Raji (cell line): ENCODE data around the gene FBXO21.

Experiments
- POLR2A ChIP-seq: IDR thresholded peaks from 2 replicates; pipeline ENCODE4 v1.6.1; 2011; ENCODE audit warnings: low read depth, low read length, control low read depth; ENCODE audit not compliant: insufficient read depth

FBXO21 gene

GRCh38 chr12:117171499-117172162 is 18.6 kb downstream of the FBXO21 start:
- no peak for TF ChIP-seq POLR2A

DNA sequence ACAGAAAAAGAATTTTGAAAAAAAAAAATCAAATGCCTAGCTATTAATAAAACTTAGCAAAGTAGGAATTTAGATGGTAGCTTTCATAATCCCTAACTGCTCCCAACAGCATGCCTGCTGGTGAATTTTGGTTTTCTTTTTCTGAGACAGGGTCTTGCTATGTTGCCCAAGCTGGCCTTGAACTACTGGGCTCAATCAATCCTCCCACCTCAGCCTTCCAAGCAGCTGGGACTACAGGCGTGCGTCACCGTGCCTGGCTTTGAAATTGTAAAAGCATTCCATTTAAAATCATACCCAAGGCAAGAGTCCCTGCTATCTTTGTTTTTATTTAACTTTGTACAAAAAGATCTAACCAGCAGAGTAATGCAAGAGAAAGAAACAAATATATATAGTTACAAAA is 20.7 kb downstream of the FBXO21 start:
- TF ChIP-seq POLR2A: no peak

GRCh38 chr12:117168976-117169375 is 21.3 kb downstream of the FBXO21 start:
- no peak for TF ChIP-seq POLR2A

GRCh38 chr12:117167769-117168168 is 22.5 kb downstream of the FBXO21 start:
- no peak for TF ChIP-seq POLR2A

DNA sequence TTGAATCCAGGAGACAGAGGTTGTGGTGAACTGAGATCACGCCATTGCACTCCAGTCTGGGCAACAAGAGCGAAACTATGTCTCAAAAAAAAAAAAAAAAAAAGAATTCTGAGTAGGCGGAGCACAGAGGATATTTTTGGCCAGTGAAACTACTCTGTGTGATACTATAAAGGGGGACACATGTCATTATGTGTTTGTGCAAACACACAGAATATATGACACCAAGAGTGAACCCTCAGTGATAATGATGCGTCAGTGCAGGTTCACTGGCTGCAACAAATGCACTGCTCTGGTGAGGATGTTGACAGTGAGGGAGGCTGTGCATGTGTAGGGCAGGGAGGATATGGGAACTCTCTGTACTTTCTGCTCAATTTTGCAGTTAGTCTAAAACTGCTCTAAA is 24.2 kb downstream of the FBXO21 start:
- TF ChIP-seq POLR2A: no peak

DNA sequence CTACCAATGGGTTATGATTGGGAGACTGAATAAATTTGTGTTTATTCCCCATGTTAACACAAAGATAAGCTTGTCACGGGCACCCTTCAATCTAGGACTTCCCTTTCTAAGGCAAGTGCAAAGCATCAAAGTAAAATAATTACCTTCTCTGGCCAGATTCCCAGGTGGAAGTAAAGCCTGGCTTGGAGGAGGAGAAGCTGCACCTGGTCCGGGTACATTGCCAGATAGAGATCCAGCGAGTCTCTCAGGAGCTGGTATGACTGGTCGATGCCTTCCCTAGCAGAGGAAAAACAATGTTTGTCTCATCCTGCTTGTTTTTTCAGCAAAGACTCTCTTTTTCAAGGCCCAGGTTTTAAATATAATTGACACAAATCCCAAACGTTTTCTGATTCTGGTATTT is 24.9 kb downstream of the FBXO21 start:
- TF ChIP-seq POLR2A: no peak

GRCh38 chr12:117162633-117163032 is 27.6 kb downstream of the FBXO21 start:
- no peak for TF ChIP-seq POLR2A

GRCh38 chr12:117162167-117162539 is 28.1 kb downstream of the FBXO21 start:
- no peak for TF ChIP-seq POLR2A

- no peak for TF ChIP-seq POLR2A
Measured at GRCh38 chr12:117161460-117162166, 28.7 kb downstream of the FBXO21 start.

- TF ChIP-seq POLR2A: no peak
Measured at GRCh38 chr12:117159674-117160073, 30.6 kb downstream of the FBXO21 start.

GRCh38 chr12:117158911-117159553 is 31.2 kb downstream of the FBXO21 start:
- TF ChIP-seq POLR2A: no peak

DNA sequence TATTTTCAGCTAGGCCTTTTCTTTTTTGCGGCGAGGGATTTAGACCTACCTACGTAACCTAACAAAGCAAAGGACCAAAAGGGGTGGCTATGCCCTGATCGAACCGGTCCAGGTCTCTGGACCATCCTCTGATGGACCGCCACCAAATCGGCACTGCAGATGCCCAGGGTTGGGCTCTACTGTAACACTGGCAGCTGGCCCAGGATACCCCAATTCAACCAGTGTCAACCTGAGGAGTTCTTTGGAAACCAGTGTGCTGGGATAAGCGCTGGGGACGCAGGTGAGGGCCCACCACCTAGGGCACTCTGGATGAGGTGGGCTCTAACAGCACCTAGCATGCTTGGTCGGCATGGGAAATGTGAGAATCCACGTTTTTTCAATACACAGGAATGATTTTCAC is 32.2 kb downstream of the FBXO21 start:
- no peak for TF ChIP-seq POLR2A

GRCh38 chr12:117155278-117156060 is 34.8 kb downstream of the FBXO21 start:
- TF ChIP-seq POLR2A: no peak

DNA sequence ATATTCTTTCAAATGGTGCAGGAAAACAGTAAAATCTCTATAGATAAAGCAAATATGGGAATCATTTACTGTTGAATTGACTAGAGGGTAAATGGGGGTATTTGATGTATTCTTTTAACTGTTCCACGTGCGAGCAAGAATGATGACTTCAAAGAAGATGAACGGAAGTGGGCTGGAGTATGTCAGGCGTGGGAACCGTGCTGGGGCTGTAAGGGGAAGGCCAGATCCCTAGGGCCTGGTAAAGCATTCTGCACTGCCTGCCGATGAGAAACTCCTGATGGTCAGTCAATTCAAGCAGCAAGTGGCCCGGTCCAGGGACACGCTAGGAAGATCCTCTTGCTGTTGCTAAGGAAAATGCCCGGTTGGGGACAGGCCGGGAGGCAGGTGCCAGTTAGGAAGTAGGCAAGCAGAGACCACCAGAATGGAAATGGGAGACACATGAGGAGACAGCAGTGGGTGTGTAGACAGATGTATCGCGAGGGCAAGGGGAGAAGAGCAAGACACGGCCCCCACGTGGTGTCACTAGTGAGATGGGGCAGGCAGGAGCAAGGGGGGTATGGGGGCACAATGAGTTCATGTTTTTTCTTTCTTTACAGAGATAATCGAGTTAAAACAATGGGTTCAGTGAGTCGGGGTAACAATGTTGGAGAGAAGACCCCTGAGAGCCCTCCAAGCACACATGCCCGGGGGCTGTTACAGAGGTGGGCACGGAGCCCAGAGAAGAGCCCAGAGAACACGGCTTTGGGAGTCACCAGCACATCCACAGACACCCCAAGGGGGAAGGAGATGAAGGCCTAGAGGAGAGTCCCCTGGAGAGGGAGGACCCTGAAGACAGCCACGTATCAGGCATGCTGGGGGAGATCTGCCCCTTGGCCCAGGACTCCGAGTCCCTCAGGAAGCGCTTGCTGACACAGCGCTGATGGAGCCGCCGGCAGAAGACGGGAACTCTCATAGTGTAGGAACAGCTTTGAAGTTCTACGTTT is 37.2 kb downstream of the FBXO21 start:
- TF ChIP-seq POLR2A: no peak
